ENCODE data around the gene TLN1.

Gene TLN1

GRCh38 chr9:35728041-35728971, 3.7 kb downstream of the TLN1 start:
- H3K4me3 ChIP-seq (replicated peaks in 1 of 2; ENCODE audit: low read depth in 2 of 2, low read length in 2 of 2), result peak overlapping the region; percentile 39 to 87
- peak; percentile 94 to 95 for DNase-seq (ENCODE audit: low read depth in 2 of 2)
- TF ChIP-seq CTCF (IDR thresholded peaks at IDR 0.05; ENCODE audit: low read depth, low read length), result no peak

GRCh38 chr9:35727676-35728040, 4.3 kb downstream of the TLN1 start:
- H3K4me3 ChIP-seq (replicated peaks in 1 of 2; ENCODE audit: low read depth in 2 of 2, low read length in 2 of 2), result peak overlapping the region; percentile 39 to 87
- TF ChIP-seq CTCF (IDR thresholded peaks at IDR 0.05; ENCODE audit: low read depth, low read length), result no peak
- no peak for DNase-seq (ENCODE audit: low read depth in 2 of 2)

GRCh38 chr9:35726931-35727330, 5.1 kb downstream of the TLN1 start:
- peak; percentile 53 to 68 for DNase-seq (ENCODE audit: low read depth in 2 of 2)
- H3K4me3 ChIP-seq (replicated peaks in 1 of 2; ENCODE audit: low read depth in 2 of 2, low read length in 2 of 2), result peak overlapping the region in 1 of 2 donors; percentile 87
- TF ChIP-seq CTCF (IDR thresholded peaks at IDR 0.05; ENCODE audit: low read depth, low read length), result peak; percentile 9

GRCh38 chr9:35725362-35725761, 6.6 kb downstream of the TLN1 start:
- TF ChIP-seq CTCF (IDR thresholded peaks at IDR 0.05; ENCODE audit: low read depth, low read length), result no peak
- H3K4me3 ChIP-seq (replicated peaks in 1 of 2; ENCODE audit: low read depth in 2 of 2, low read length in 2 of 2), result no peak overlapping the region
- DNase-seq (ENCODE audit: low read depth in 2 of 2), result no peak

GRCh38 chr9:35723908-35724307, 8.1 kb downstream of the TLN1 start:
- H3K4me3 ChIP-seq (replicated peaks in 1 of 2; ENCODE audit: low read depth in 2 of 2, low read length in 2 of 2), result no peak overlapping the region
- no peak for TF ChIP-seq CTCF (IDR thresholded peaks at IDR 0.05; ENCODE audit: low read depth, low read length)
- no peak for DNase-seq (ENCODE audit: low read depth in 2 of 2)

- H3K4me3 ChIP-seq (replicated peaks in 1 of 2; ENCODE audit: low read depth in 2 of 2, low read length in 2 of 2), result no peak overlapping the region
- no peak for DNase-seq (ENCODE audit: low read depth in 2 of 2)
- no peak for TF ChIP-seq CTCF (IDR thresholded peaks at IDR 0.05; ENCODE audit: low read depth, low read length)
Observed at GRCh38 chr9:35723426-35723825, 8.6 kb downstream of the TLN1 start.
